Epithelial cell of proximal tubule (primary cell): ENCODE measurements around the gene PLB1. TPM values are rescaled to one million over a fixed set of nuclear protein-coding genes. Genes with fewer than 3 reads are reported as not detected.

Experiments used
- DNase-seq: peaks from one replicate; pipeline ENCODE4 v3.0.0-alpha.2; 2011; ENCODE audit warnings: low read depth
- H3K4me3 ChIP-seq: 2 replicates; pipeline ENCODE4 v1.5.1; 2011; ENCODE audit warnings: low read depth, mild to moderate bottlenecking, low read length
- CTCF ChIP-seq: conservative IDR thresholded peaks from 2 replicates; pipeline ENCODE4 v1.5.1; 2012; ENCODE audit warnings: low read depth, mild to moderate bottlenecking, low read length
- total RNA-seq: library from RNA; depleted of rRNA; stranded (reverse); fragments of >200 nt; gene quantifications from 2 replicates; pipeline ENCODE4 v1.2.3, GENCODE V29; 2015

The PLB1 gene
- total RNA-seq, 1 donor from 2014 or later = 2.1 TPM

GRCh38 chr2:28688818-28689217 lies 193.0 kb downstream of the PLB1 start:
- H3K4me3 ChIP-seq = no peak overlapping the region
- DNase-seq = no peak
- TF ChIP-seq CTCF = no peak

- TF ChIP-seq CTCF = no peak
- no peak for DNase-seq
Observed at GRCh38 chr2:28689771-28690170, 193.9 kb downstream of the PLB1 start.

GRCh38 chr2:28692411-28692810 lies 196.6 kb downstream of the PLB1 start:
- DNase-seq = no peak
- no peak for TF ChIP-seq CTCF
- no peak overlapping the region for H3K4me3 ChIP-seq

More at GRCh38 chr2:28689771-28690170, 193.9 kb downstream of the PLB1 start:
- H3K4me3 ChIP-seq = no peak overlapping the region

GRCh38 chr2:28693223-28693622 lies 197.4 kb downstream of the PLB1 start:
- no peak for DNase-seq
- H3K4me3 ChIP-seq = no peak overlapping the region
- no peak for TF ChIP-seq CTCF

Other genes starting within 250 kb of the PLB1 start
- gene FOSL2, start 103.2 kb upstream of the PLB1 start, total RNA-seq = 91.8 and 103 TPM in 2 replicates